IMR-90 (cell line): ENCODE data around the gene HERC6.

Experiments
- CEBPB ChIP-seq: IDR thresholded peaks from 2 replicates; pipeline ENCODE4 v1.6.1; 2012; ENCODE audit warnings: low read depth, low read length, improper control_type of control experiment
- CHD1 ChIP-seq: IDR thresholded peaks from 2 replicates; pipeline ENCODE4 v1.6.1; 2012; ENCODE audit warnings: low read depth, low read length, improper control_type of control experiment
- CTCF ChIP-seq: conservative IDR thresholded peaks from 2 replicates; pipeline ENCODE4 v1.5.1; 2012; ENCODE audit warnings: mild to moderate bottlenecking, low read depth, low read length, improper control_type of control experiment
- FOS ChIP-seq: fragments of 150-350 bp; IDR thresholded peaks from 2 replicates; pipeline ENCODE4 v1.6.1; 2016; ENCODE audit warnings: low read depth, low read length
- POLR2A ChIP-seq: IDR thresholded peaks from 2 replicates; pipeline ENCODE4 v1.6.1; 2012; ENCODE audit warnings: mild to moderate bottlenecking, low read depth, low read length
- RAD21 ChIP-seq: IDR thresholded peaks from 2 replicates; pipeline ENCODE4 v1.6.1; 2012; ENCODE audit warnings: low read length, improper control_type of control experiment
- RCOR1 ChIP-seq: IDR thresholded peaks from 2 replicates; pipeline ENCODE4 v1.6.1; 2012; ENCODE audit warnings: mild to moderate bottlenecking, low read length, improper control_type of control experiment; ENCODE audit not compliant: insufficient replicate concordance
- RFX5 ChIP-seq: IDR thresholded peaks from 2 replicates; pipeline ENCODE4 v1.8.0; 2012; ENCODE audit warnings: low read depth, mild to moderate bottlenecking, low read length, moderate library complexity
- SMC3 ChIP-seq: fragments of 150-350 bp; IDR thresholded peaks from 2 replicates; pipeline ENCODE4 v1.6.1; 2016; ENCODE audit warnings: low read depth, mild to moderate bottlenecking, antibody characterized with exemption, low read length, moderate library complexity
- TF ChIP-seq, protein P1 (sequence below): fragments of 150-350 bp; IDR thresholded peaks from 2 replicates; pipeline ENCODE4 v1.6.1; 2016; ENCODE audit warnings: low read depth, mild to moderate bottlenecking, low read length, moderate library complexity, borderline replicate concordance

- TF ChIP-seq CTCF = no peak
- TF ChIP-seq RFX5 = no peak
- TF ChIP-seq POLR2A = no peak
- no peak for TF ChIP-seq RAD21
- TF ChIP-seq SMC3 = no peak
- no peak for TF ChIP-seq CHD1
- TF ChIP-seq, protein P1, sequence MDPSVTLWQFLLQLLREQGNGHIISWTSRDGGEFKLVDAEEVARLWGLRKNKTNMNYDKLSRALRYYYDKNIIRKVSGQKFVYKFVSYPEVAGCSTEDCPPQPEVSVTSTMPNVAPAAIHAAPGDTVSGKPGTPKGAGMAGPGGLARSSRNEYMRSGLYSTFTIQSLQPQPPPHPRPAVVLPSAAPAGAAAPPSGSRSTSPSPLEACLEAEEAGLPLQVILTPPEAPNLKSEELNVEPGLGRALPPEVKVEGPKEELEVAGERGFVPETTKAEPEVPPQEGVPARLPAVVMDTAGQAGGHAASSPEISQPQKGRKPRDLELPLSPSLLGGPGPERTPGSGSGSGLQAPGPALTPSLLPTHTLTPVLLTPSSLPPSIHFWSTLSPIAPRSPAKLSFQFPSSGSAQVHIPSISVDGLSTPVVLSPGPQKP = no peak
- TF ChIP-seq RCOR1 = no peak
- TF ChIP-seq FOS = no peak
- no peak for TF ChIP-seq CEBPB
Measured at GRCh38 chr4:88458104-88458740, 79.6 kb downstream of the HERC6 start.
